SK-N-SH treated with all-trans-retinoic acid at 6 μM for 48 hours (cell line): ENCODE measurements around the gene SCAMP1.

Experiments
- ATAC-seq: fragments of 200-7000 bp; cut with Tn5 transposase; 3 replicates; pipeline ENCODE4 v1.9.1; 2020; ENCODE audit warnings: mild to moderate bottlenecking, moderate library complexity
- ARNTL ChIP-seq: fragments of 450-650 bp; formaldehyde crosslinking; IDR thresholded peaks from 2 replicates; pipeline ENCODE4 v1.5.0; 2020; ENCODE audit warnings: low read depth, mild to moderate bottlenecking, moderate library complexity, borderline replicate concordance
- BACH2 ChIP-seq: fragments of 250-450 bp; sonication (Bioruptor Pico); IDR thresholded peaks from 2 replicates; pipeline ENCODE4 v1.9.0; 2021; ENCODE audit warnings: mild to moderate bottlenecking, borderline replicate concordance
- ESRRG ChIP-seq: fragments of 250-450 bp; sonication (Bioruptor Pico); IDR thresholded peaks from 2 replicates; pipeline ENCODE4 v1.6.1; 2021; ENCODE audit warnings: mild to moderate bottlenecking
- GLIS3 ChIP-seq: fragments of 250-450 bp; sonication (Bioruptor Pico); IDR thresholded peaks from 2 replicates; pipeline ENCODE4 v1.5.0; 2020; ENCODE audit warnings: mild to moderate bottlenecking, moderate library complexity
- ISL1 ChIP-seq: fragments of 250-450 bp; sonication (Bioruptor Pico); IDR thresholded peaks from 2 replicates; pipeline ENCODE4 v2.1.2; 2022; ENCODE audit warnings: mild to moderate bottlenecking, moderate library complexity
- OSR1 ChIP-seq: fragments of 250-450 bp; sonication (Bioruptor Pico); IDR thresholded peaks from 2 replicates; pipeline ENCODE4 v1.8.0; 2022; ENCODE audit warnings: moderate library complexity, mild to moderate bottlenecking, inconsistent platforms
- PPARA ChIP-seq: fragments of 250-450 bp; sonication (Bioruptor Pico); IDR thresholded peaks from 2 replicates; pipeline ENCODE4 v1.5.0; 2020; ENCODE audit warnings: mild to moderate bottlenecking, borderline replicate concordance
- RARB ChIP-seq: fragments of 250-450 bp; sonication (Bioruptor Pico); IDR thresholded peaks from 2 replicates; pipeline ENCODE4 v1.8.0; 2021; ENCODE audit warnings: mild to moderate bottlenecking, moderate library complexity
- SNAI2 ChIP-seq: fragments of 250-450 bp; sonication (Bioruptor Pico); IDR thresholded peaks from 2 replicates; pipeline ENCODE4 v1.5.0; 2020; ENCODE audit warnings: mild to moderate bottlenecking, moderate library complexity
- TCF4 ChIP-seq: fragments of 250-450 bp; sonication (Bioruptor Pico); IDR thresholded peaks from 2 replicates; pipeline ENCODE4 v1.8.0; 2021; ENCODE audit warnings: mild to moderate bottlenecking, moderate library complexity, borderline replicate concordance
- TOX ChIP-seq: fragments of 250-450 bp; sonication (Bioruptor Pico); IDR thresholded peaks from 2 replicates; pipeline ENCODE4 v1.8.0; 2021; ENCODE audit warnings: mild to moderate bottlenecking, moderate library complexity, borderline replicate concordance
- TSHZ2 ChIP-seq: fragments of 250-450 bp; sonication (Bioruptor Pico); IDR thresholded peaks from 2 replicates; pipeline ENCODE4 v1.5.0; 2020; ENCODE audit warnings: mild to moderate bottlenecking, moderate library complexity
- ZC3H10 ChIP-seq: fragments of 250-450 bp; sonication (Bioruptor Pico); IDR thresholded peaks from 2 replicates; pipeline ENCODE4 v1.5.1; 2021; ENCODE audit warnings: mild to moderate bottlenecking, moderate library complexity
- ZFP3 ChIP-seq: fragments of 250-450 bp; sonication (Bioruptor Pico); IDR thresholded peaks from 2 replicates; pipeline ENCODE4 v1.5.0; 2020; ENCODE audit warnings: mild to moderate bottlenecking, moderate library complexity
- ZFP30 ChIP-seq: fragments of 450-650 bp; formaldehyde crosslinking; IDR thresholded peaks from 2 replicates; pipeline ENCODE4 v1.5.0; 2022; ENCODE audit warnings: mild to moderate bottlenecking, moderate library complexity
- ZNF70 ChIP-seq: fragments of 450-650 bp; formaldehyde crosslinking; IDR thresholded peaks from 2 replicates; pipeline ENCODE4 v1.5.0; 2020; ENCODE audit warnings: mild to moderate bottlenecking, moderate library complexity
- ZNF8 ChIP-seq: fragments of 450-650 bp; formaldehyde crosslinking; IDR thresholded peaks from 2 replicates; pipeline ENCODE4 v1.5.0; 2020; ENCODE audit warnings: mild to moderate bottlenecking, moderate library complexity
- TF ChIP-seq, protein P1 (sequence below): fragments of 250-450 bp; sonication (Bioruptor Pico); IDR thresholded peaks from 2 replicates; pipeline ENCODE4 v1.5.1; 2020; ENCODE audit warnings: low read depth, mild to moderate bottlenecking, moderate library complexity
- TF ChIP-seq, protein P2 (sequence below): fragments of 250-450 bp; sonication (Bioruptor Pico); IDR thresholded peaks from 2 replicates; pipeline ENCODE4 v1.8.0; 2021; ENCODE audit warnings: low read depth, mild to moderate bottlenecking, moderate library complexity, borderline replicate concordance
- TF ChIP-seq, protein P3 (sequence below): fragments of 250-450 bp; sonication (Bioruptor Pico); IDR thresholded peaks from 2 replicates; pipeline ENCODE4 v1.5.1; 2021; ENCODE audit warnings: mild to moderate bottlenecking, moderate library complexity
- TF ChIP-seq, protein P4 (sequence below): fragments of 250-450 bp; sonication (Bioruptor Pico); IDR thresholded peaks from 2 replicates; pipeline ENCODE4 v1.8.0; 2020; ENCODE audit warnings: mild to moderate bottlenecking, moderate library complexity, borderline replicate concordance

The SCAMP1 gene

DNA sequence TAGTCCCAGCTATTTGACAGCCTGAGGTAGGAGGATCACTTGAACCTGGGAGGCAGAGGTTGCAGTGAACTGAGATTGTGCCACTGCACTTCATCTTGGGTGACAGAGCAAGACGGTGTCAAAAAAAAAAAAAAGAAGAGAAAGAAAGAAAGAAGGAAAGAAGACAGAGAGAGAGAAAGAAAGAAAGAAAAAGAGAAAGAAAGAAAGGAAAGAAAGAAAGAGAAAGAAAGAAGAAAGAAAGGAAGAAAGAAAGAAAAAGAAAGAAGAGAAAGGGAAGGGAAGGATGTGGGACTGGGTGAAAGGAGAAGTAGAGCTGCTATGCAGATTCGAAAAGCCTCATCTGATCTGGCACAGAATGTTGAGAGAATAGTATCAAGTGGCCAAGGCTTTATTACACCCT is 23.7 kb upstream of the SCAMP1 start:
- no peak for ATAC-seq
- TF ChIP-seq TCF4 (no peak), ARNTL (CRISPR knock-in tag) (no peak), ZFP3 (CRISPR knock-in tag) (no peak), RARB (CRISPR knock-in tag) (no peak), SNAI2 (CRISPR knock-in tag) (no peak), ZNF70 (CRISPR knock-in tag) (no peak), TOX (no peak), OSR1 (CRISPR knock-in tag) (no peak), GLIS3 (CRISPR knock-in tag) (no peak), ZNF8 (CRISPR knock-in tag) (no peak), BACH2 (CRISPR knock-in tag) (no peak), ISL1 (CRISPR knock-in tag) (no peak)
- TF ChIP-seq, protein P1, sequence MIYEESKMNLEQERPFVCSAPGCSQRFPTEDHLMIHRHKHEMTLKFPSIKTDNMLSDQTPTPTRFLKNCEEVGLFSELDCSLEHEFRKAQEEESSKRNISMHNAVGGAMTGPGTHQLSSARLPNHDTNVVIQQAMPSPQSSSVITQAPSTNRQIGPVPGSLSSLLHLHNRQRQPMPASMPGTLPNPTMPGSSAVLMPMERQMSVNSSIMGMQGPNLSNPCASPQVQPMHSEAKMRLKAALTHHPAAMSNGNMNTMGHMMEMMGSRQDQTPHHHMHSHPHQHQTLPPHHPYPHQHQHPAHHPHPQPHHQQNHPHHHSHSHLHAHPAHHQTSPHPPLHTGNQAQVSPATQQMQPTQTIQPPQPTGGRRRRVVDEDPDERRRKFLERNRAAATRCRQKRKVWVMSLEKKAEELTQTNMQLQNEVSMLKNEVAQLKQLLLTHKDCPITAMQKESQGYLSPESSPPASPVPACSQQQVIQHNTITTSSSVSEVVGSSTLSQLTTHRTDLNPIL (CRISPR knock-in tag), result no peak
- TF ChIP-seq, protein P2, sequence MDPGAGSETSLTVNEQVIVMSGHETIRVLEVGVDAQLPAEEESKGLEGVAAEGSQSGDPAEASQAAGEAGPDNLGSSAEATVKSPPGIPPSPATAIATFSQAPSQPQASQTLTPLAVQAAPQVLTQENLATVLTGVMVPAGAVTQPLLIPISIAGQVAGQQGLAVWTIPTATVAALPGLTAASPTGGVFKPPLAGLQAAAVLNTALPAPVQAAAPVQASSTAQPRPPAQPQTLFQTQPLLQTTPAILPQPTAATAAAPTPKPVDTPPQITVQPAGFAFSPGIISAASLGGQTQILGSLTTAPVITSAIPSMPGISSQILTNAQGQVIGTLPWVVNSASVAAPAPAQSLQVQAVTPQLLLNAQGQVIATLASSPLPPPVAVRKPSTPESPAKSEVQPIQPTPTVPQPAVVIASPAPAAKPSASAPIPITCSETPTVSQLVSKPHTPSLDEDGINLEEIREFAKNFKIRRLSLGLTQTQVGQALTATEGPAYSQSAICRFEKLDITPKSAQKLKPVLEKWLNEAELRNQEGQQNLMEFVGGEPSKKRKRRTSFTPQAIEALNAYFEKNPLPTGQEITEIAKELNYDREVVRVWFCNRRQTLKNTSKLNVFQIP, result no peak
- TF ChIP-seq, protein P3, sequence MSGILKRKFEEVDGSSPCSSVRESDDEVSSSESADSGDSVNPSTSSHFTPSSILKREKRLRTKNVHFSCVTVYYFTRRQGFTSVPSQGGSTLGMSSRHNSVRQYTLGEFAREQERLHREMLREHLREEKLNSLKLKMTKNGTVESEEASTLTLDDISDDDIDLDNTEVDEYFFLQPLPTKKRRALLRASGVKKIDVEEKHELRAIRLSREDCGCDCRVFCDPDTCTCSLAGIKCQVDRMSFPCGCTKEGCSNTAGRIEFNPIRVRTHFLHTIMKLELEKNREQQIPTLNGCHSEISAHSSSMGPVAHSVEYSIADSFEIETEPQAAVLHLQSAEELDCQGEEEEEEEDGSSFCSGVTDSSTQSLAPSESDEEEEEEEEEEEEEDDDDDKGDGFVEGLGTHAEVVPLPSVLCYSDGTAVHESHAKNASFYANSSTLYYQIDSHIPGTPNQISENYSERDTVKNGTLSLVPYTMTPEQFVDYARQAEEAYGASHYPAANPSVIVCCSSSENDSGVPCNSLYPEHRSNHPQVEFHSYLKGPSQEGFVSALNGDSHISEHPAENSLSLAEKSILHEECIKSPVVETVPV (CRISPR knock-in tag), result no peak
- TF ChIP-seq, protein P4, sequence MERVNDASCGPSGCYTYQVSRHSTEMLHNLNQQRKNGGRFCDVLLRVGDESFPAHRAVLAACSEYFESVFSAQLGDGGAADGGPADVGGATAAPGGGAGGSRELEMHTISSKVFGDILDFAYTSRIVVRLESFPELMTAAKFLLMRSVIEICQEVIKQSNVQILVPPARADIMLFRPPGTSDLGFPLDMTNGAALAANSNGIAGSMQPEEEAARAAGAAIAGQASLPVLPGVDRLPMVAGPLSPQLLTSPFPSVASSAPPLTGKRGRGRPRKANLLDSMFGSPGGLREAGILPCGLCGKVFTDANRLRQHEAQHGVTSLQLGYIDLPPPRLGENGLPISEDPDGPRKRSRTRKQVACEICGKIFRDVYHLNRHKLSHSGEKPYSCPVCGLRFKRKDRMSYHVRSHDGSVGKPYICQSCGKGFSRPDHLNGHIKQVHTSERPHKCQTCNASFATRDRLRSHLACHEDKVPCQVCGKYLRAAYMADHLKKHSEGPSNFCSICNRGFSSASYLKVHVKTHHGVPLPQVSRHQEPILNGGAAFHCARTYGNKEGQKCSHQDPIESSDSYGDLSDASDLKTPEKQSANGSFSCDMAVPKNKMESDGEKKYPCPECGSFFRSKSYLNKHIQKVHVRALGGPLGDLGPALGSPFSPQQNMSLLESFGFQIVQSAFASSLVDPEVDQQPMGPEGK (CRISPR knock-in tag), result no peak

DNA sequence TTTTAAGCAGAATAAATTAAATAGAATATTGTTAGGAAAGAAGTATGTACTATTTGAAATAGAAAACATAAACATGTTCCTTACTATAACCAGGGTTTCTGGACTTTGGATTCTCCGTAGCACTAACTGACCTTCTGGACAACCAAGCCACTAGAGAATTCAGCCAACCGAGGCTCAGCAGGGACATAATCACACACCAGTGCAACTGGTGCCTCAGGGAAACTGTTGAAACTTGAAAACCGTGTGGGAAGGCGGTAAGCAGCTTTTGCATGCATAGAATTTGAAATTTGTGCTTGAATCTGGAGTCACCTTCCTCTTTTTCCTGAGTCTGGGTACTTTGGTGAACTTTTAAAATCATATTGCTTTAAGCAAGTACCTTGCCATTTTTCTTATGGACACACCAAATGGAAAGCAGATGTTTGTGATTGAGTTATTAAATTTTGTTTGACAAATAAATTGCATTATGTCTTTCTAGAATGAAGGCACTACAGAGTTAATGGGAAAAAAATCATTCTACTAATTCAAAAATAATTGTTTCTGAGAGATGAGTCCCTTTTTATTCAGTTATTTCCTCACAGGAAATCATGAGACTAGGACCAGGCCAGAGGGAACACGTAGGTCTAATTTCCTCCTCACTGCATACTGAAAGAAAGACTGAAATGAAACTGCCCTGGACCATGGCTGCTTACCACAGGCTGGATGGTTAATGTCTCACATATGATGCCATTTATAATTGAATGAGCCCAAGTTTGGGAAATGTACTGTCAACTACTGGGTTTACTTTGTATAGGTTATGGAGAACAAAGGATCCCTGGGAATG is 20.6 kb upstream of the SCAMP1 start:
- peak; percentile 76 for TF ChIP-seq TCF4
- no peak for TF ChIP-seq GLIS3 (CRISPR knock-in tag)
- TF ChIP-seq ZC3H10 (CRISPR knock-in tag), result 0 out of 2 replicates have a peak, but pooled peaks have one; percentile 26
- TF ChIP-seq ISL1 (CRISPR knock-in tag), result peak; percentile 49
- TF ChIP-seq TSHZ2 (CRISPR knock-in tag), result peak; percentile 59; the same call in 1 of the 2 replicates
- no peak for TF ChIP-seq ZFP30 (CRISPR knock-in tag)
- peak; percentile 94 for ATAC-seq

- no peak for ATAC-seq
- TF ChIP-seq PPARA (no peak), ESRRG (CRISPR knock-in tag) (no peak), TSHZ2 (CRISPR knock-in tag) (no peak), RARB (CRISPR knock-in tag) (no peak), OSR1 (CRISPR knock-in tag) (no peak), BACH2 (CRISPR knock-in tag) (no peak), ZNF8 (CRISPR knock-in tag) (no peak), TOX (no peak)
- TF ChIP-seq, protein P4 (CRISPR knock-in tag), result no peak
- TF ChIP-seq, protein P2, result no peak
Measured at GRCh38 chr5:78341440-78341839, 19.0 kb upstream of the SCAMP1 start.
